ENCODE measurements around the gene HOXA3.

Gene HOXA3

GRCh38 chr7:27177795-27178320 lies 25.5 kb upstream of the HOXA3 start:
- DNase-seq: no peak

DNA sequence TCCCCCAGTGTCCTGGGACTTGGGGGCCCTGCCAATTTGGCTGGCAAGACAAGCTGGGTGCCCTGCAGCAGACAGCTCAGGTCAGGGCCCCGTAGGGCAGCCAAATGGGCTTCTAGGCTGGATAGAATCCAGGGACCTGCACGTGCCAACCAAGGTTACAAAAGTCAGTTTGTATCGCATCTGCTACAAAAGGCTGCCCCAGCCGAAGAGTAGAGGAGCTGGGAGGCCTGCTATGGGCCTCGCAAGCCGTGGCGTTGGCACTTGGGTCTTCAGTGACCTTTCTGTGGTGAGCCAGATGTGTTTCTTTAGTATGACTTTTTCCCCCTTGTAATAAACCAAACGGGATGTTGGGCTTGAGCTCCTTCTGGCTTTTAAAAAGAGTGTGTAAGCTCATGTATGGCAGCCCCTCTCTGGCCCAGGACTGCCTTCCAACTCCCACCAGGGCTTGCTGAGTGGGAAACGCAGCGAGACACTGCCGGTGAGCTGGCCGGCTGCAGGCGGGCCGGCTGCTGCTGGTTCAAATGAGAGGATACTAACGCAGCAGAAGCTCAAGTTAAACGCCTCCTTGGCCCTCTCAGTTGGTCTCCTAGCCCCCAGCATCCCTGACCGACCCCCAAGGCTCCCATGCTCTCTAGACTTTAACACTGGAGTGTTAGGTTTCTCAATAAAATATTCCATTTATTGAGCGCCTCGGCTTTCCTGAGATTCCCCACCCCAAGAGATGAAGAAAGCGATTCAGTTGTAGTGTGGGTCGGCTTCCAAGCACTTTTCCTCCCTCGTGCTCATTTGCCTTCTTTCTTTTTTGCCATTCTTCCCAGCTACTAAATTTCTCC lies 24.8 kb upstream of the HOXA3 start:
- DNase-seq: no peak

GRCh38 chr7:27176524-27176845 lies 24.1 kb upstream of the HOXA3 start:
- DNase-seq: no peak

DNA sequence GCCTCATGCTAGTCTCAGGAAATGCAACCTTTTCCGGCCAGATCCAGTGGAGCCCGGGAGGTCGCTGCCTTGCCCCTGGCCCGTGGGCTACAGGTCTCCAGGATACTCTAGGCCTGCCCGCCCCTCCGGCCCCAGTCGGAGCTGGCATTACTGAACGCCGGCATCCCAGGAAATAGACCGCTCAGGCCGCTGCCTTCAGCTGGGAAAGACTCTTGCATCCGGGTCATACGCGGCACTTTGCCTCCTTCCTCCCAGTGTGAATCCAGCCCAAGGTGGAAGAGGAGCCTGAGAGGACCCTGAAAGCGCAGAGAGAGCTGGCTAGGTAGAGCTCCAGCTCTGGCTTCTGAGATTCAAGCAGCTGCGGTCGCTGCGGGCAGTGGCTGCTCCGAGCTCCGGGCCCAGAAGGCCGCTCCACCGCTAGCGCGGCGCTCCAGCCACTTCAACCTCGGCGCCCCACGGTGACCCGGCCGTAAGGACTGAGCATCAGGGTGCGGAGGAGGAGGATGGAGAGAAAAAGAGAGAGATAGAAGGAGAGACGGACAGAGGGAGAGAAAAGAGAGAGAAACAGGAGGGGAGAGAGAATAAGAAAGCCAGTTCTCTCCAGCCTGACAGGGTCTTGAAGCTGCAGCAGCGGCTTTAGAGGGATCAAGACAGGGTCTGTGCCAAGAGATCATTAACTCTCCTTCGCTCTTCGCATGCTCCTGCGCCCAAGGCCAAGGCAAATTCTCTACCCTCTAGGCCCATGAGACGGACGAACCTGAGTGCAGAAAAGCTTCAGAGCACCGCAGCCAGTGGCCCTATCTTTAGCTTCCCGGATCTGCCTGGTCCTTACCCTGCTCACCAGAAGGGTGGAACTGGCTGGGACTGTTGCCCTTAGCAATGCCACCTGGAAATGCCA lies 23.5 kb upstream of the HOXA3 start:
- DNase-seq: no peak

DNA sequence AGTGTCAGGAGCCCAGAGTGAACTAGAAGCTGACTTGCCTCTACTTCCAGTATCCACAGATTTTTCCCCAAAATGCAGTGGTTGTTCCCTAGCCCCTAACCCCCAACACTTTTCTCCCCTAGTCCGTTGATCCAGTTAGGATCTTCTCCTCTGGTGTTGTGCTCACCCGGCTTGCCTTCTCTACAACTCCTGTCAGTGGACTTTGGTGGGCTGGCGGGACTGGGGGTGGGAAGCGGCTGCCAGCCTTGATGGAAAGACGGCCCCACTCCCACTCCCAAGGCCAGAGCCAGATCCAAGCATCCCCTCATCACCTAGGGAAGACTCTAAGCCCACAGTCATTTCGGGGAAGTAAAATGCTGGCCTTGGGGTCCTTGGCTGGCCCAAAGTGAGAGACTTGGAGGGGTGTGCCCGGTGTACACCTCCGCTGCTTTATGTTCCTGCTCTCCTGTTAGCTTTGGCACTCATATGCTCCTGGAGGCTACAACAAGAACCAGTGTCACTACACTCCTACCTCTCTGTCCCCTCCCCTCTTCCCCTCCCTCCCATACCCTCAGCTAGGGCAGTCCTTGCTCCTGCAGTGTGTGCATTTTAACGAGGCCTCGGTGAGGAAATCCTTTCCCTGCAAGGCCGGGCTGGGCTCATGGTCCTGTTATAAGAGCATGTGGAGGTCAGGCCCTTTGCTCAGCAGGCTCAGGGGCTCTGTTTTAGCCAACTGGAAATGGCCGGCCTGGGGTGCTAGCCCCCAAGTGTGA lies 22.7 kb upstream of the HOXA3 start:
- DNase-seq: no peak

- no peak for DNase-seq
Observed at GRCh38 chr7:27173956-27174873, 21.8 kb upstream of the HOXA3 start, which contains the start of gene HOXA10. Gene HOXA10 (minus strand): TSS chr7:27174320. CDS start chr7:27174306, 14 bp downstream.

DNA sequence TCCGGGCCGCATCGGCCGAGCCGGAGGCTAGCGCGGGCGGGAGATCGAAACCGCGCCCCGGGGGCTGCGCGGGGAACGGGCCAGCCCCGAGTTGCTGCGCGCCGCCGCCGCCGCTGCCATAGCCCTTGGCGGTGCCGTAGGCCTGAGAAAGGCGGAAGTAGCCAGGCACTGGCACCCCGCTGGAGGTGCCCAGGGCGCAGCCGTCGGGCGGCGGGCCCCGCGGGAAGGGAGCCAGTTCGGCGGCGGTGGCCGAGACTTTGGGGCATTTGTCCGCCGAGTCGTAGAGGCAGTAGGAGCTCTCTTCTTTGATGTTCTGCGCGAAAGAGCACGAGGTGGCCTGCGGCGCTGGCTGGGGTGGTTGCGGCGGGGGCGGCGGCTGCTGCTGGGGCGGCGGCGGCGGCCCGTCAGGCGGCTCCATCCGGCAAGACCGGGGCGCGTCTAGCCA lies 21.1 kb upstream of the HOXA3 start:
- DNase-seq: peak; percentile 29

- peak; percentile 17 for DNase-seq
Observed at GRCh38 chr7:27172823-27173510, 20.6 kb upstream of the HOXA3 start.

DNA sequence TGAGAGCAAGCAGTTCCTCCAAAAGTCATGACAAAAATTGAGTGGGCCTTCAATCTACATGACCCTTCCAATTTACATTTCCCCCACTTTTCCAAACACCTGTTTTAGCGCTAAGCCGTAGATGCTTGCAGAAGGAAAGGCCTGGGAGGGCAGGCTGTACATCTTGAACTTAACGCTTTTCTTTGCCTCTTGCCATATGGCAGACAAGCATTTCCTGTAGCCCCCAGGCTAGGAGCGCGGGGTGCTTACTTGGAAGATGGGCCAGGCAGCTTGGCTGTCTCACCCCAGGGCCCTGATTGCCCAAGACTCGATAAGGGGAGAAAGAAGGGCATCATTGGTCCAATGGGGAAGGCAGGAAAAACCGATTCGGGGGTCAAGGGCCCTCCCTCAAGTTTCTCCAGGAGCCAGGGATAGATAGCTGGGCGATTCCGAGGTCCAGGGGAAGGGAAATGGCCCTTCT lies 20.0 kb upstream of the HOXA3 start:
- DNase-seq: peak; percentile 13

DNA sequence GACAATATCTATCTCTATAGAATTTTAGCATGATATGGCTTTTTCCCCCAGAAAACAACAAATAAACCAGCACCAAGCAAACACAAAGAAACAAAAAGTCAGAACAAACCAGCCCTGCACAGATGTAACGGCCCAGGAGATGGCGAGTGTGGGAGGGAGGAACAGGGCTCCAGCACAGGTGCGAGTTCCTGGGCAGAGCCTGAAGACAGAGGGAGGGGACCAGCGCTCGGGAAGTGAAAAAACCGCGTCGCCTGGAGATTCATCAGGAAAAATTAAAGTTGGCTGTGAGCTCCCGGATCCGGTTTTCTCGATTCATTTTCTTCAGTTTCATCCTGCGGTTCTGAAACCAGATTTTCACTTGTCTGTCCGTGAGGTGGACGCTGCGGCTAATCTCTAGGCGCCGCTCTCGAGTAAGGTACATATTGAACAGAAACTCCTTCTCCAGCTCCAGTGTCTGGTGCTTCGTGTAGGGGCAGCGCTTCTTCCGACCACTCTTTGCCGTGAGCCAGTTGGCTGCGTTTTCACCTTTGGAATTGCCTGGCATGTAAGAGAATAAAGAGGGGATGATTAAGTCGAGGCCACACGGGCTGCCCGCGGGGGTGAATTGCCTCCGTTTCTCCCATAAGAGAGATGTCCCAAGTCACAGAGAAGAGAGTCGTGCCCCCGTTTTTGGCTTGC lies 19.4 kb upstream of the HOXA3 start:
- peak; percentile 13 for DNase-seq

- DNase-seq: peak; percentile 10
Observed at GRCh38 chr7:27171325-27171636, 18.9 kb upstream of the HOXA3 start.

DNA sequence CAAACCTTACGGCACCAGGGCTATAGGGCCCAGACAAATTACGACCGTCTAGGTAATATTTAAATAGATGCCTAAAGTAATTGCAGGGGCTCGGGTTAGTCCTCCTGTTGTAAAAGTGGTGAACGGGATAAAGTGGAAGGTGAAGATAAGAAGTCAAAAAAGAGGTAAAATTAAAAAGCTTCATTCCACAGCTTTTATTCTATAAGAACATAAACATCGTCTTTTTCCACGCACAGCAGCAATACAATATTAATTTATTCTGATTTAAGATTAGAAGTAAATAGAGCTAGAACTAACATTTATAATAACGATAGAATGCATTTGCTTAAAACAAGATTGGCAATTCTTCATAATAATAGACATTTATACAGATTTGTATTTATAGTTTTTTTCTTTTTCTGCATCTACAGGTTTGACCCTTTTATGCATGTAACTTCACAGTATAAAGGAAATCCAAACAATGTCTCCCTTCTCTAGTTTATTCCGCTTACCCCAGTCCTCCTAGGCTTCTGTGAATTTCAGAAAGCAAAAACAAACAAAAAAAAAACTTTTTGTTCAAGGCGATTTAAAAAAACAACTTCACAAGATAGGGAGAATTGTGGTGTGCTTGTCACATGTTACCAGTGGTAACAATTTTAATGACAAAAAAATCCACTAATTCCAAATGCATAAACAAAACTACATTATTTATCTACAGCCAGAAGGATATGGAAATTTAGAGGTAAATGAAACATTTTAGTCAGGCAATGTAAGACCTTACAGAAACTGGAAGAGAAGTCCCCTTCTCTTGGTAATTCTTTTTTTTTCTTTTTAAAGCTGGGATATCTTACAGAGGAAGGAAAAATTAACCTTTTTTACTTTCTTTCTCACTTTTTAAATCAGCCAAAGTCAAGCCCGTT lies 18.3 kb upstream of the HOXA3 start:
- no peak for DNase-seq

DNA sequence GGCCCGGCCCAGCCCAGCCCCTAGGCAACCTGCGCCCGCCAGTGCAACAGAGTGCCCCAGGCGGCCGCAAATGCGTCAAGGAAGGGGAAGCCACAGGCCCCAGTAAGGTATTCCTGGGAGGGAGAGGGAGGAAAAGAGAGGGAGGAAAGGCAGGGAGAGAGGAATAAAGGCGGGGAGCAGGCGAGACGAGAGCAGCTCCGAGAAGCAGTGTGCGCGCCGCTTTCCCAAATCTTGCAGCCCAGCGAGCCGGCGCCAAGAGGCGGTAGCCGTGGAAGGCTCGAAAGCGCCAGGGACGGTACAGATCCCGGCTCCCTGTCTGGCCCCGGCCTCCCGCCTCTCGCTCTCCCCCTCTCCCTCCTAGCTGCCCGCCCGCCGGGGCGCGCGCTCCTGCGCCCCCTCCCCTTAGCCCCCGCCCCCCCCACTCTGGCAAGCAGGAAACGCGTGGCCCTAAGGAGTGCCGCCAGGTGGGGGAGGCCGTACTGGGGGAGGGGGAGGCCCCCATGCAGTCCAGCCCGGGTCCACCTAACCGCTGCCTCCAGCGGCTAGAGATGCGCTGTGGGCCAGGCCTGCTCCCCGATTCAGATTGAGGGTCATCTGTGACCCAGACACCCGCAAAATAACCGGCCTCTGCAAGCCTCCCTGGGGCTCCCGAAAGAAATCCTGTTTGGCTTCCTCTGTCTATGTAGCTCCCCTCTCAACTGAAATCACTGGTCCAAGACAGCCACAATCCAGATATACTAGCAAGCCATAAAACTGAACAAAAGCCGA lies 17.5 kb upstream of the HOXA3 start:
- DNase-seq: peak; percentile 14

GRCh38 chr7:27168265-27168947 lies 16.0 kb upstream of the HOXA3 start:
- no peak for DNase-seq

GRCh38 chr7:27167916-27168264 lies 15.5 kb upstream of the HOXA3 start:
- no peak for DNase-seq

- DNase-seq: no peak
Observed at GRCh38 chr7:27166531-27167505, 14.4 kb upstream of the HOXA3 start.

- DNase-seq: no peak
Observed at GRCh38 chr7:27165996-27166530, 13.7 kb upstream of the HOXA3 start.

All from activated CD8-positive, alpha-beta memory T cell treated with anti-CD3 and anti-CD28 coated beads, Interleukin-2, amount 50 U/mL, for 4 hours (primary cell).